GM10266 (cell line): ENCODE results near the gene CCDC154.

Experiments
- DNase-seq: peaks from one replicate; pipeline ENCODE4 v3.0.0; 2012; ENCODE audit errors: extremely low spot score
- TF ChIP-seq, protein P1 (sequence below): IDR thresholded peaks from 2 replicates; pipeline ENCODE4 v1.5.1; 2012; ENCODE audit warnings: mild to moderate bottlenecking, low read depth; ENCODE audit not compliant: control insufficient read depth, insufficient read depth; ENCODE audit errors: missing control alignments

Gene CCDC154

DNA sequence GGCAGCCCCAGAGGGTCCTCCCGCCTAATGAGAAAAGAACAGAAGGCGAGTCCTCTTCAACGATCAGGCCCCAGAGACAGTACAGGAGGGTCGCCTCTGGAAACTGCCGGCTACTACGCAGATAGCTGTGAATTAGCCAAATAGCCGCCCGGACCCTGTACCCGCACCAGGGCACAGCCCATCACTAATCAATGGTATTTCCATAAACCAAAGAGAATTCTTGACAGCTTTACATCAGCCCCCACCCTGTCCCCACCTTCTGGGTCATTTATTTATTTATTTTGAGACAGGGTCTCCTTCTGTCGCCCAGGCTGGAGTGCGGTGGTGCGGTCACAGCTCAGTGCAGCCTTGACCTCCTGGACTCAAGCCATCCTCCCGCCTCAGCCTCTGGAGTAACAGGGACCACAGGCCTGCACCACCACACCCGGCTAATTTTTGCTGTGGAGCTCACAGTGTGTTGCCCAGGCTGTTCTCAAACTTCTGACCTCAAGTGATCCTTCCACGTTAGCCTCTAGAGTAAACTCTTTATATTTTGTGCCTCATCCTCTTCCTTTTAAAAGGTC, 31.3 kb upstream of the CCDC154 start:
- TF ChIP-seq, protein P1, sequence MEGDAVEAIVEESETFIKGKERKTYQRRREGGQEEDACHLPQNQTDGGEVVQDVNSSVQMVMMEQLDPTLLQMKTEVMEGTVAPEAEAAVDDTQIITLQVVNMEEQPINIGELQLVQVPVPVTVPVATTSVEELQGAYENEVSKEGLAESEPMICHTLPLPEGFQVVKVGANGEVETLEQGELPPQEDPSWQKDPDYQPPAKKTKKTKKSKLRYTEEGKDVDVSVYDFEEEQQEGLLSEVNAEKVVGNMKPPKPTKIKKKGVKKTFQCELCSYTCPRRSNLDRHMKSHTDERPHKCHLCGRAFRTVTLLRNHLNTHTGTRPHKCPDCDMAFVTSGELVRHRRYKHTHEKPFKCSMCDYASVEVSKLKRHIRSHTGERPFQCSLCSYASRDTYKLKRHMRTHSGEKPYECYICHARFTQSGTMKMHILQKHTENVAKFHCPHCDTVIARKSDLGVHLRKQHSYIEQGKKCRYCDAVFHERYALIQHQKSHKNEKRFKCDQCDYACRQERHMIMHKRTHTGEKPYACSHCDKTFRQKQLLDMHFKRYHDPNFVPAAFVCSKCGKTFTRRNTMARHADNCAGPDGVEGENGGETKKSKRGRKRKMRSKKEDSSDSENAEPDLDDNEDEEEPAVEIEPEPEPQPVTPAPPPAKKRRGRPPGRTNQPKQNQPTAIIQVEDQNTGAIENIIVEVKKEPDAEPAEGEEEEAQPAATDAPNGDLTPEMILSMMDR: no peak
- no peak for DNase-seq

DNA sequence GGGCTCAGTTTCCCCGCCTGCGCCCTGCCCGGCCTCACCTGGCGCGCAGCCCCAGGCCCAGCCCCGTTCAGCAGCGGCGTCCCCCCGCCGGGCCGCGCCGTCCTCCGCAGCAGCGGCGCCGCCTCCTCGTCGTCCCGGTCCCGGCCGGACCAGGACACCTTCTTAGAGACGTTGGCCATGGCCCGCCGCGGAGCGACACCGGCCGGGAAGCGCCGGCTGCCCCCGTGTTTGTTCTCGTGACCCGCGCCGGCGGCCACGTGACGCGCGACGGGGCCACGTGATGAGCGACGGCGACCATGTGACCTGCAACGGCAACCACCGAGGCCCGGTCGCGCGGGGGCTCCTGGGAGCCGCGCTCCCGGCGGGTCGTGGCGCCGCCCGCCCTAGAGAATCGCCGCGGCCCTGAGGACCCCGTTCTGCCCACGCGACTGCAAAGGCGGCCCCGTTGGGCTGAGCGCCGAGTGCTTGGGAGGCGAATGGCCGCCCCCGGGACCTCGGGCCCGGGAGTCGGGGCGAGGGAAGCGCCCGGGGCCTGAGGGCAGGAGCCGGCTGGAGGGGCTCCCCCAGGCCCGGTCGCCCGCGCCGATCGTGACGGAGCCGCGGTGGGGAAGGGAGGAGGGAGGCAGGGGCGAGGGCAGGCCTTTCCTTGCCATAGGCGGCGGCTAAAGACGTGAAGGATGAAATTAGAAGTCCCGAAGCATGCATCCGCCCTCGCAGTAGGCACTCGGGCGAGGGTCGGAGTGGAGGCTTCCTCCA, 30.6 kb upstream of the CCDC154 start, which contains the start of gene CLCN7:
Gene CLCN7, minus strand, starts transcription at position 233 of the 756 bp plus-strand sequence. Its CDS starts 54 bp downstream, at position 179.
- DNase-seq: peak; percentile 99
- TF ChIP-seq, protein P1: no peak

DNA sequence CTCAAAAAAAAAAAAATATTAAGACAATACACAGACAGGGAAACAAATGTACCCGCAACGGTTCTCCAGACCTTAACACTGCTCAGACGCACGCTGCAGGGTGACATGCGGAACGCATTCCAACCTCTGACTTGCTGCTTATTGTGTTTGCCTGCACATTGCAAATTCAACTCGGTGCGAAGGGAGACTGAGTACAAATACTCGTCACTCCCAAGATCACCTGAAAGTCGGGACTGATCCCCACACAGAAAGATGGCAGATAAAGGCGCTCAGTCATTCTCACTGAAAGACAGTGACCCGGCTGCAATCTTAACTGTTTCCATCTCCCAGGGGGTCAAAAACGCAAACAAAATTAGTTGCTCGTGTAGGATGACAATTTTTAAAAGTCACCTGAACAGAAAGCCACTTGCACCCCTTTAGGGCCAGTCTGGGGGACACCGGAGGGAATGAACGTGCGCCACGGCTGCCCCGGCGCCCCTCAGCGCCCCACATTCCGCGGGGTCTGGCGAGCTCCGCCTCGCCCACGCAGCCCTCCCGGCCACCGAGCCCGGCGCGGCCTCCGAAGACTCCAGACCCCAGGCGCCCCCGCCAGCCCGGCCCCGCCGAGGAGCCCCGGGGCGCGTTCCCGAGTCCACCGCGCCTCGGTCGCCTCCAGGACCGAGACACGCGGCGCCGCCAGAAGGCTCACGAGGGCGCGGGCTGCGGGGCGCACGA, 29.9 kb upstream of the CCDC154 start:
- DNase-seq: no peak
- TF ChIP-seq, protein P1: no peak

DNA sequence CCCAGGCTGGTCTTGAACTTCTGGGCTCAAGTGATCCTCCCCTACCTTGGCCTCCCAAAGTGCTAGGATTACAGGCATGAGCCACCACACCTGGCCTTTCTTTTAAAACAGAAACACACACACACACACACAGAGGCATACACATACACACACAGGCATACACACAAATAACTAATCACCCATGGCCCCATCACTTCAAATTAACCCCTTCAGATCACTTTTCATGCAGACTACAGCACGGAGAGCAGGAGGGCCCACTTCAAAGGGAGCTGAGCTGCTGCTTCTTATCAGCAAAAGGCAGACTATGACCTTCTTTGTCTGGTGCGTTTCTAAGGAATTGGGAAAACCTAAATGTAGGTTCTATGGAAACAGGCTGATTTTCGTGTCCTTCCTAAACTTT, 28.6 kb upstream of the CCDC154 start:
- TF ChIP-seq, protein P1: no peak
- DNase-seq: no peak

DNA sequence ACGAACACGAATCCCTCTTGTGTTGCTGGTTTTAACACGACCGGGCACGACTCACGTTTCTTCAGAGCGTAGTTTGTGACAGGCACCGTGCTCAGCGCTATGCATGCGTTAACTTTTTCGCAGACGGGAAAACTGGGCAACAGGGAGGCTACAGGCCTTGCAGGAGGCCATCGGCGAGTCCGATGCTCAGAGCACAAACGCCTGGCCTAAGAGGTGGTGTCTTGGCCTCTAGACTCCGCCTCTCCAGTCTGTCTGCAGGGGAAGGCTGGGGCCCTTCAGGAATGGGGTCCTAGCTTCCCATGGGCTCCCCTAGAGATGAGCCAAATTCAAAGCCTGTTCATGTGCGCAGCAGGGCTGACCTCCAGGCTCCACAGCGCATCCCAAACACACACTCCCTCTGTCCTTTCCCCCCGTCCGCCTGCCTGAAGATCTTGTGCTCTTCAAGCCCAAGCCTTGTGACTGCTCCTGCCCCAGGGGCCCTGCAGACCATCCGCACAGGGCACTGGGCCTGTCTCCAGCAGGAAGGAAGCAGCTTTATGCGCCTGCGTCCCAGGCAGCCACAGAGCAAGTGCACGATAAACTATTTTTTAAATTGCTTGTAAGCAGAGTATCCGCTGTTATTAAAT, 27.3 kb upstream of the CCDC154 start:
- no peak for DNase-seq
- TF ChIP-seq, protein P1: no peak

DNA sequence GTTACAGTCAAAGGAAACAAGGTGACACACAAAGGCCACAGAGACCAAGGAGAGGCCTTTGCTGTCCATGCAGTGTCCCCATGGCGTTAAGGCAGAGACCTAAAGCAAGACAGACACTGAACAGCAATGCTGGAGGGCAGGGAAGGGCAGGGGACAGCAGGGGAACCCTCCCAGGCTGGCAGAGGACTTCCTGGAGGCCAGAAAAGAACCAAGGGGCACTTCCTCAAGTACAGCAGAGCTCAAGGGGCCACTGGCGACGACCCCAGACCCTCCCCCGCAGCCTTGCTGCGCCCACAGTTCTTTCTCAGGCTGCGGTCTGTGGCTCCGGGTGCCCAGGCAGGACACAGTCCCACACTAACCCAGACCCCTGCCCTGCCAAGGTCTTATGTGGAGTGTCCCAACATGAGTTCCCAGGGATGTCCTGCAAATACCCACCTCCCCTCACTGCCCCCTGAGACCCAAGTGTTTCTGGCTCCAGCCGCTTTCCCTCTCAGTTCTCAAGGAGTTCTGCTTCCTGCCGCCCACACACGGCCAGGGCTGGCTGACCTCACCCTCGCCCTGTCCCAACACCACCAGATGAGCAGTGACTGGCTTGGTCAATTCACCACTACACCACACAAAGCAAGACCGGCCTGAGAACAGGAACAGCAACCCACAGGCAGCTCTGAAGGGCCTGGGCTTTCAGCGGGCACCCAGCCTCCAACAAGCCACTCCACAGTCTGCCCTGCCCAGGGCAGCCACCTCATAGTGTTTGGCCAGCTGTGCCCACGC, 26.3 kb upstream of the CCDC154 start:
- DNase-seq: no peak

More for the DNA sequence above, 26.3 kb upstream of the CCDC154 start:
- TF ChIP-seq, protein P1: no peak
